Upper lobe of left lung (tissue), 4 donors: ENCODE measurements around the gene SPATA13.

Experiments used
- CTCF ChIP-seq, 6 experiments: fragments of 450-650 bp in 4 of 6; fragments of 200-600 bp in 2 of 6; sonication (generic) in 2 of 6; IDR thresholded peaks; one replicate each; pipeline ENCODE4 v1.5.1; 2016 to 2019; ENCODE audit warnings: antibody characterized with exemption in 6 of 6
- EP300 ChIP-seq, 4 donors: sonication (generic); formaldehyde crosslinking; IDR thresholded peaks; one replicate each; pipeline ENCODE4 v1.5.1; 2017; ENCODE audit warnings: antibody characterized with exemption in 4 of 4, control low read depth in 2 of 4
- POLR2A ChIP-seq, 4 donors: fragments of 450-650 bp; IDR thresholded peaks; one replicate each; pipeline ENCODE4 v1.5.1; 2016 to 2017; ENCODE audit warnings: antibody characterized with exemption in 4 of 4, mild to moderate bottlenecking in 2 of 4
- POLR2AphosphoS5 ChIP-seq, 2 donors: sonication (generic); formaldehyde crosslinking; IDR thresholded peaks; one replicate each; pipeline ENCODE4 v1.5.1; 2017; ENCODE audit warnings: antibody characterized with exemption in 2 of 2

- TF ChIP-seq CTCF (IDR thresholded peaks at IDR 0.05), result no peak
- TF ChIP-seq POLR2A (IDR thresholded peaks at IDR 0.05), result no peak
- TF ChIP-seq POLR2AphosphoS5 (IDR thresholded peaks at IDR 0.05), result no peak
- TF ChIP-seq EP300 (IDR thresholded peaks at IDR 0.05), result no peak
Measured at GRCh38 chr13:24199016-24199415, 38.5 kb downstream of the SPATA13 start.
